HG03571 (cell line): ENCODE measurements around the gene ALG9.

Source experiments
- ATAC-seq: cut with Tn5 transposase; IDR thresholded peaks from one replicate; pipeline ENCODE4 v1.9.1; 2021; ENCODE audit not compliant: unreplicated experiment

The ALG9 gene

DNA sequence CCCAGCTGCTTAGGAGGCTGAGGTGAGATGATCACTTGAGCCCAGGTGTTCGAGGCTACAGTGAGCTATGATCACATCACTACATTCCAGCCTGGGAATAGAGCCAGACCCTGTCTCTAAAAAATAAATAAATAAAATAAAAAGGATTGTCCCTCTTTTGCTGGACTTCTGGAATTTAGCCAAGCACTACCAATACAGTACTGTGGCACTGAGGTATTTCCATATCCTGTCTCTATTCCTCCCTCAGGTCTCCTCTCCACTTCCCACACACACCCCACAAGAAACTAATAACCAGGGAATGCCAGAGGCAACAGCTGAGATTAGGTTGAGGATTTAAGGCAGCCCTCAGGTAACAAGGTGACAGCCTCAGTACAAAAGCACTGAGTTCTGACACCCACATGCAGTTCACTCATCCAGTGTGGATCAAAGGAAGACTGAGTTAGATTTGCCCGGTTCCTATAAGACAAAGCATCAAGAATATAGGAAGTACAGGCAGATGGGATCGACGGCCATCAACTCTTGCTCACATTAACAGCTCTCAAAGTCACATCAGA is 100.7 kb downstream of the ALG9 start:
- no peak for ATAC-seq

DNA sequence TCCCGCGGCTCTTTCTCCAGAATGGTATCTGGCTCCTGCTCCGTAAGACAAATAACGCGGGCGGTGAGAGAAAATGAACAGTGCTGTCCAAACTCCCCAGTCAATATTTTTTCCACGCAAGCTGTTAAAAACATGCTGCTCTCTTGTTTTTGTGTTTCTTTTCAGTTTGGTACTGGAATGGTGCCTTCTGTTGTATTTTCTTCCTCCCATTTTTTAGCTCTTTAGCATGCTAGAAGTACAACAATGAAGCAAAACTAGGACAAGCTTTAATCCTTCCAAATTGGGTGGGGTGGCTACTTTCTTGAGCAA is 104.6 kb downstream of the ALG9 start:
- ATAC-seq: no peak

DNA sequence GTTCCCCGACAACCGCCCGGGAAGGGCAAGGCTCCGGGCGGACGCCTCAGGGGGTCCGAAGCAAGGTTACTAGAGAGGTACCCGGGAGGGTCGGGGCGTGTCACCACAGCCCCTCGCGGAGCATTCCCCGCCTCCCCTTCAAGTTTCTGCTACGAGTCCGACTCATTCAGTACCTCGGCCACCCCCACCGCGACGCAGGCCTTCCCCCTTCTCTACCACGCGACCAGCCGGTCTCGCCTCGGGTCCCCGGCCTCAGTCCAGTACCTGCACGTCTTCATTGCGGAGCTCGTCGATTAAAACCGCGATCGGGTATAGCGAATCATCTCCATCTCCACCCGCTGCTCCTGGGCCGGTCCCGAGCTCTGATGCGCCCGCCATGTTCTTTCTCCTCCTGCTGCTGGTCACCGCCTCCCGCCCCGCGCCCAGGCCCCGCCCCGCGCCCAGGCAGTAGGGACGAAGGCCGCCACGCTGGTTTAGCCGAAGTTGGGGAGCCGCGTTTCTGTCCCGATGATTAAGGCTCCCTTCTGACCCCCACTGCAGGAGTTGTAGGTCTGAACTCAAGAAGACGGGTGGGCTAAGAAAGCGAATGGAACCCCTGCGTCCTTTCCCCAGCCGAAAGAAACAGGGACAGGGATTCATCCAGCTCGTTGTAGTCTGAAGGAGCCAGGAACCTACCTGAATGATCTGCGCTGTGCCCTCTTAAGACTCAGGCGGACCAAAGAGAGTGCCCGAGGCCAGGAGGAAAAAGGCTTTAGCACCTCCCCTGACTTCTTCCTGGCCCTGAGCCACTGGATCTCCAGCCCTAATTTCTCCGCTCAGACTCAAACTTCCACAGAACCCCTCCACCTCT is 105.2 kb downstream of the ALG9 start, which contains the start of gene PPP2R1B:
PPP2R1B (minus strand) TSS at position 406 of the 850 bp plus-strand sequence; CDS start at position 378, 28 bp downstream.
- ATAC-seq: peak; percentile 92

DNA sequence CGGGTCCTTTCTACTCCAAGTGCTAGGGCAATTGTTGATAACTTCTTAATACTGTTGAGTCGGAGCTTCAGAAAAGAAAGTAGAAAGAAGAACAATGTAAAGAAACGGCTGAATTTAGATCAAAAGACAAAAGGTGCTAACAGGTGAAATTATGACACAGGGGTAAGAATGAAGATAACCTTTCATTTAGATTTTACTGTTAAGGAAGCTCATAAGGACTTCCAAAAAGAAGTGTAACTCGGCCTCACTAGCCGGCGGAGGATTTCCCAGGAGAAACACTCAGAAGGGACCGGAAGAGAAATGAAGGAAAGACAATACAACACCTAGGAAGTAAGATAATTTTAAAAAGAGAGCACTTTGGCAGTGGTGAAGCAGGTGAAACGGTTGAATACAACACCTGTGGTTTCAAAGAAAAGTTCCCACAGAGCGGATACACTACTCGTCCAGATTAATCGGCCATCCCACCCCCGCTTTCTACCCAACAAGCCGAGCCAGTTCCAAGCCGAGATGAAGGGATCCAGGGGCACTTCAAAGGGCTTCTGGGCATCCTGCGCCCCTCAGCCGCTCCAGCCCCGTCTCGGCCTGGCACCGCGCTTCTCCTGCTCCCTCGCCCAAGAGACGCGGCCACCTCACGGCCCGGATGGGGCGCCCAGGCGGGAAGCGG is 105.9 kb downstream of the ALG9 start:
- ATAC-seq: peak; percentile 33

DNA sequence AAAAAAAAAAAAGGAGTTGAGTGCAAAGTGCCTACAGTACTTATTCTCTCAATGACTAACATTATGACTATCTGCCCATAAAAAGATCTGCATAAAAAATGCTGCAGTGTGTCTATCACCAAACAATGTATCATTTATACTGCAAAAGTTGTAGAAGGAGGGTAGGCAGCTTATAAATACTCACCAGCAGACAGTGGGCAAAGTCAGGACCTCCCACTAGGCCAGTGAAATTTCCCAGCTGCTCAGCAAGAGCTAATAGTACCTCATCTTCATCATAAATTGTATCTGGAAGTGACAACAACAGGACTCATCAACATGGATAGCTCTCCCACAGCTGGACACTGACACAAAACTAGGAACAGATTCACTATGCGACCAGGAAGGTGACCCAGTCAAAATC is 106.8 kb downstream of the ALG9 start:
- no peak for ATAC-seq

DNA sequence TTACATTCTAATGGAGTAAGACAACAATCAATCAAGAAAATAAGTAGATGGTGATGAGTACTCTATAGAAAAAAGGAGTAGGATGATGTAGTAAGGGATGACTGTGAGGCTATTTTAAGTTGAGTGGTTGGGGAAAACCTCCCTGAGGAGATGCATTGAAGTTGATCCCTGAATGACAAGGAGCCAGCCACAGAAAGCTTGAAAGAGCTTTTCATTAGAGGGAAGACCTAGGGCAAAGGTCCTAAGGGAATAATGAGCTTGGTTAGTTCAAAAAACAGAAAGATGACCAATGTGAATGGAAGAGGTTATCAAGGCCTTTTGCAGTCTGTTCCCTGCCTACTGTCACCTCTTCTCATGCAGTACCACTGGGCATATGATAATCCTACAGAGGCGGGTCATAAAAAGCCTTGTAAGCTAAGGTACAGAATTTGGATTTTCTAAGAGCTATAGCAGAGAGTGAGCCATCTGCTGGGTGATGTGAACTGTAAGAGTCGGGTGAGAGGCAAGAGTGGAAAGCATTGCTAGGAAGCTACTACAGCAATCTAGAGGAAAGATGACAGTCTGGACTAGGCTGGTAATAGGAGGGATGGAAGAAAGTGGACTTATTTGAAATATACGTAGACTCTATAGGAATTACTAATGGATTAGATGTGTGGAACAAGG is 108.3 kb downstream of the ALG9 start:
- no peak for ATAC-seq

DNA sequence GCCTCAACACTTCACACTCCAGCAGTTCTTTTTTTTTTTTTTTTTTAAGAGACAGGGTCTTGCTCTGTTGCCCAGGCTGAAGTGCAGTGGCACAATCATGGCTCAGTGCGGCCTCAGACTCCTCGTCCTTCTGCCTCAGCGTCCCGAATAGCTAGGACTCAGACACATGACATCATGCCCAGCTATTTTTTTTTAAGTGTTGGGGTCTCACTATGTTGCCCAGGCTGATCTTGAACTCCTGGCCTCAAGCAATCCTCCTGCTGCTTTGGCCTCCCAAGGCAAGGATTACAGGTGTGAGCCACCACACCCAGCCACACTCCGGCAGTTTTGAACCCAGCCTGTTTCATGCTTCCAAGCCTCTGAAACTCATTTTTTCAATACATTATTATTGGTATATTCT is 108.9 kb downstream of the ALG9 start:
- ATAC-seq: no peak

DNA sequence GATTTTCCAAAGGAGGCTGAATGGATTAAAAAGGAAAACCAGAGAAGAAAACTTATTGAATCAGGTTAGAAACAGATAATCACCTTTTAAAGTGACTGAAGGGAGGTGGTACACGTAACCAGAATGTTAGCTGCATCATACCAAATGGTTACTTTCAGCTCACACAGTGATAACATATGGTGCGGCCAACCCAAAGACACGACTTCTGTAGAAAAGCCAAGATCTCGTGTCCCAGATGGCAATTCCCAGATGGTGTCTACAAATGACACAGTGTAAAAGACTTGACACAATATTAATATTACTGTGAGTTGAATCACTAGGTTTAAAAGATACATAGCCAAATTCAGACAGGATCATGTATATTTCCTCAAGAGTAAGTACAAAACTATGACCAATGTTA is 110.3 kb downstream of the ALG9 start:
- ATAC-seq: no peak

DNA sequence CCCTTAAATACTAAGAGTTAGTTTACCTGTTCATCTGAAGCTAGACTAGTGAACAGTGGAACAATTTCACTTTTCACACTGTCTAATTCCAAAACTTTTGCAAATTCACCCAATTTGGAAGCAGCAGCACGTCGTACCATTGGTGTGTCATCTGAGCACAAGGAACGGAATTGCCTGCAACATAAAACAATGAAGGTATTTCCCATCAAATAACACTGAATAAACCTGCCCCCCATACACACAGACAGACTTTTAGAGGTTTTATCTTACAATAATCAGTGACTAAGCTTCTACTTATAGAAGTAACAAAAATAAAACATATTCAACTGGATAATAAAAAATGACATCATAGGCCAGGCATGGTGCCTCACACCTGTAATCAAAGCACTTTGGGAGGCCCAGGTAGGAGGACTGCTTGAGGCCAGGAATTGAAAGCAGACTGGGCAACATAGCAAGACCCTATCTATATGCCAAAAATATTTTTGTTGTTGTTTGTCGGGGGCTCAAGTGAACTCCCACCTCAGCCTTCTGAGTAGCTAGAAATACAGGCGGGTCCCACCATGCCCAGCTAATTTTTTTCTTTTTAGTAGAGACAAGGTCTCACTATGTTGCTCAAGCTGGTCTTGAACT is 111.5 kb downstream of the ALG9 start:
- ATAC-seq: no peak

DNA sequence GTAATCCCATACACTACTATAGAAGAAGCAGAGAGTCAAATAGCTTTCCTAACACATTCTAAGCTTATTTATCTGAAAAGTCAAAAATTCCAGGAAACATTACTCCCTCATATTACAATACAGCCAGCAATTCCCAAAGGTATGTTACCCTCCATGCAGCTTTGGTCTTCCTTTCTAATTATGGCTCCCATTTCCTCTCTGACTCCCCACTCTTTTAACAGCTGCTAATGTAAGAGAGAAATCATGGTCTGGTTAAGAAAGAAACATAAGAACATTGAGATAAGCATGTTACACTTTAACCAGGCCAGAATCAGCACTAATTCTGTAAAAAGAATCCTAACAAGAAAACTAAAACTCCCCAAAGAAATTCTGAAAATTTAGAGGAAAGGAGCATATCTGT is 112.0 kb downstream of the ALG9 start:
- ATAC-seq: no peak

DNA sequence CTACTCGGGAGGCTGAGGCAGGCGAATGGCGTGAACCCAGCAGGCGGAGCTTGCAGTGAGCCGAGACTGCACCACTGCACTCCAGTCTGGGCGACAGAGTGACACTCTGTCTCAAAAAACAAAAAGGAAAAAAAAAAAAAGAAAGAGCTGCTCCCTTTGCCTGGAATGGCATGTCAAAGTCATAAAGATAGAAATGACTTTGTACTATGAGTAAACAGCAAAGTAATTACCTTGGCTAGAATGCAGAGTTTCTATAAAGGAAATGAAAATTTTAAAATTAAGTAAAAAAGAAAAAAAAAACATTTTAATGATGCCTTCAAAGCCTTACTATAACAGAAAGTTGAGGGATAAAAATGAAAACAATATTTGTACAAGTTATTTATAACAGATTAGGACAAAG is 115.3 kb downstream of the ALG9 start:
- ATAC-seq: no peak

DNA sequence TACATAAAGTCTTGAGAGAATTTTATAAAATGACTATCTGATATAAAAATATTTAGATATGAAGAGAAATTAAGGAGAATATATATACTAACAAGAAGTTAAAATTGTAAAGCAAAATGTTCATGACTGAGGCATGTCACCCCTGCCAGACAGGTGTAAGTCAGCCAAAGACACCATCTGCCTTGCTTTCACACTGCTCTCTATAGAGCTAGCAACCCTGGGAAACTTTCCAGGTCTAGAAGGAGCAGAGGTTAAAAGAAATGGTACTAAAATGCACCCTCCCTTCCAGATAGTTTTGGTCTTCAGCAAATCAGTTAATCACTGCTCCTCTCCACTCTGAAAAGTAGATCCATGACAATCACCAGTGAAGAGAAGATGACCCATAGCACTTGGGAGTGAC is 121.7 kb downstream of the ALG9 start:
- ATAC-seq: no peak

DNA sequence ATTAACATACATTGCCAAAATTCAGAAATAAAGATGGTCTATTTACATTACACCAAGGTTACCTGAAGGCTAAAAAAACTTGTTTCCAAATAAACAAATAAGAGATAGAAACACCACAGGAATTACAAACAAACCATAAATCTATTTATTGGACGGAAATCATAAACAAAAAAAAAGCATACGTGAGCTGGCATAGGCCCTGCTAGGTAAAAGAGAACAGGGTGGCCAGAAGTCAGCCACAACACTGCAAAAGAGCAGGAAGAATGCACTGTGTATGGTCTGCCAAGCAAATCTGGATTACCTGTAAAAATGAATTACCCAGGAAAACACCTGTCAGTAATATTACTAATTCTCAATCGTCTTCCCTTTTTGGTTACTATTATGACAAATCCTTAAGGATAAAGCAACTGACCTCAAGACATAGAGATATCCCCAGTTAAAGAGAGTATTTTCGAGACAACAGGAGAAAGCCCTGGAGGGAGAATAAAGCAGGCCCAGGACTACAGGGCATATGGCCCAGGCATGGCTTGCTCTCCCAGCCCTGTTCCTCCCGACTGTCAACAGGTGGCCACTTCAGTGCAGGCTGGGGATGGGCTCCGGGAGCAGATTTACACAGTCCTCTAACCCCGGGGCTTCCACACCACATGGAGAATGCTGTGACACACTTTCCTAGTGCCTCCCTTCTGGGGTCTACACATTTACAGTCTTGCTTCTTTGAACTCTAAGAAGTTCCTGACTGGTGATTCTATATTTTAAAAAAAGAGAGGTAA is 123.2 kb downstream of the ALG9 start:
- no peak for ATAC-seq

DNA sequence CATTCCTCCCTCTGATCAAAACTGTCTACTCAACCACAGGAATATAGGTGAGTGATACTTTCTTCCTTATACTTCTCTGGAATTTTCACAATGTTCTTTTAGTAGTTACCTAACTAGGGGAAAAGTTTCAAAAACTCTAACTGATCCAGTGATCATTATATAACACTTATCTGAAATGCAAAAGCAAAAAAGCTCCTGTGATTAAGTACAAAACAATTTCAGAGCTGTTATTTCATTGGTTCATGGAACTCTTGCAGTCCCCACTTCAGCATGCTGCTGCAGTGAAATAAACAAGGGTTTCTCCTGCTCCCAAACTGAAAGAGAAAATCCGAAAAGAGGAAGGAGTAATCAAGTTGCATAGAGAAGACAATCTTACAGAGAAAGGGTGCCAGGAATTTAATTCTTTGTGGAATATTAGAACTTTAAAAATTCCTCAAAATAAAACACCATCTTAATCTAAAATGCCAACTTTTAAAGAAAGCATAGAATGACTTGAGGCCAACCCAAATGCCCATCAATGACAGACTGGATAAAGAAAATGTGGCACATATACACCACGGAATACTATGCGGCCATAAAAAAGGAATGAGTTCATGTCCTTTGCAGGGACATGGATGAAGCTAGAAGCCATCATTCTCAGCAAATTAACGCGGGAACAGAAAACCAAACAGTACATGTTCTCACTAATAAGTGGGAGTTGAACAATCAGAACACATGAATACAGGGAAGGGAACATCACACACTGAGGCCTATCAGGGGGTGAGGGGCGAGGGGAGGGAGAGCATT is 125.5 kb downstream of the ALG9 start:
- ATAC-seq: no peak

DNA sequence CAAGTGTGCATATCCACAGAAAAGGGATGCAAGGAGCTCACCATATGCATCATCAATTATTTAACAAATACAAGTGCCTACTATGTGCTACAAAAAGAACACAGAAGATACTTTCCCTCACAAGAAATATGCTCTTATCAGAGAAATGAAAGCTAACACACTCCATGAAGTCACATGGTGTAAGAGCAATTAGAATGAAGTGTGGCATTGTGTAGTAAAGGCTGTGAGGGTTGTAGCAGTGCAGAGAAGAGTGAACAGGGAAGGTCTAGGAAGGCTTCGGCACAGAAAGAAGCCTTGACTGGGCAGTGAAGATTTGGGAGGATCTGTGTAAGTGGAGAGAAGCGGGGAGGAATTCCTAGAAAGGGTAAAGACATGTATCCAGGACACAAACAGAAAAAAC is 127.7 kb downstream of the ALG9 start:
- no peak for ATAC-seq

DNA sequence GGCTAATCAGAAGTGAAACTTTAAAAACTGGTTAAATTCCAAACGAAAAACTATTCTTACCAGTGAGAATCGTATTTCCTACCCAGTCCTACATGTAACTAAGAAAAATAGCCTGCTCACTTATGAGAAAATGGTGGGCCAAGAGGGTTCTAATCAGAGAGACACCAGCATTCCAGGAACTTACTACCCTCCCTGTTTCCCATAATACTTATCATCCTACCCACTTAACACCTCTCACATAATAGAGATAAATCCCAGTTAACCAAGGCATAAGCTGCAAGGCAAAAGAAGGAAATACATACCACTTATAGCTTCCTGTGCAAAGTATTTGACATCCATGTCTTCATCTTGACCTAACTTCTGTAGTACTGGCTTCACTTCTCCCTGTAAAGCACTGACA is 129.6 kb downstream of the ALG9 start:
- no peak for ATAC-seq

DNA sequence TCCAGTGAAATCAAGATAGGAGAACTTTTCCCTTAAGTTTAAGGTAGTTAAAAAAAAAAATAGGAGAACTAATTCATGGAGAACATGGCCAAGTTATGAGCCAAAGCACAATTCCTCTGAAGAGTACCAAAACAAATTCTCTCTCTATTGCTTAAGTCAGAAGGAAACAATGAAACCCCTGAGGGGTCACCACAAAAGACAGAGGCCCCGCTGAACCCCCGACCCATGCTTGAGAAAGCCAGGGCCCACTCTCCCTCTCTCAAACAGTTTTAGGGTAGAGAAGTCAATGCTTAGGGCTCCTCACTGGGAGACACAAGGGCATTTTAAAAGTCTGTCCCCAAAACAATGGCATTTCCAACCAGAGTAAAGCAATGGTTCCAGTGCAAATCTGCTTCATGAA is 132.1 kb downstream of the ALG9 start:
- ATAC-seq: no peak

DNA sequence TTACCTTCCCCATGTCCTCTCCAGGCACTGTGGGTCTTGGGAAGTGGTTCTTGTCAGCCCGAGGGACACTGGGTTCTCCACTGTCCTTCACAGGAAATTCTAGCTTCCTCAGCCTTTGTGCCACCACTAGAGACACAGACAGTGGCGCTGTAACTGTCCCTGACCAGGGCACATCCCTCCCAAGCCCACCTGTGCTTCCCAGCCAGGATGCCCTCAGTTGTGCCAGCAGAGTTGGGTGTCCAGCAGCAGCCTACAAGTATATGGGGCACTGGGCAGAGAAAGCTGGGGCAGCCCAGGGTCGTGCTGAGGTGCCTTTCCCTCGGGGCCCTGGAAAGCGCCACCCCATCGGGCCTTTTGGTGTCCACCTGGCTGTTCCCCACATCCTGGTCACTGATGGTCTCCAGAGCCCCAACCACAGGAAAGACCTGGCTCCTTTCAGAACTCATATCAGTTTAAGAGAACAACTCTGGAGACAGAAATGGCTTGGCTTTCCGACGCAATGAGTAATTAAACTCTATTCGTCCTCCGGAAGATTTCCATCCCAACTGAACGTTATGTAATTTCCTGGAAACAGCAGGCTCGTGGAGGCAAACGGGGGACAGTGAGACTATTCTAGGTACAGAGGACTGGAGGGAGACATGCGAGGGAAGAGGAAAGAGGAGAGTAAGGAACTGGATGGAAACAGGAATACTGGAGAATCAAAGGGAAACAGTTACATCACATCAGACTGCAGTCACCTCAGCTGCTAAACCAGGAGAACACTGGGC is 133.8 kb downstream of the ALG9 start:
- ATAC-seq: no peak
